Ovary (tissue), 9 donors: ENCODE measurements around the gene SAMD5. TPM values are rescaled to one million over a fixed set of nuclear protein-coding genes. Genes with fewer than 3 reads are reported as not detected.

Experiments
- DNase-seq, 5 donors: peaks; one replicate each; pipeline ENCODE4 v3.0.0-alpha.2; 2019 to 2020
- H3K27ac ChIP-seq, 2 donors: fragments of 200-600 bp; one replicate each; pipeline versions ENCODE4 v1.5.1 to v1.8.0; 2019 to 2022
- H3K27me3 ChIP-seq: fragments of 200-600 bp; one replicate; pipeline ENCODE4 v1.8.0; 2022
- H3K36me3 ChIP-seq: fragments of 200-600 bp; sonication (generic); one replicate; pipeline ENCODE4 v1.5.1; 2019
- H3K4me1 ChIP-seq: one replicate; pipeline ENCODE4 v1.8.1; 2013; ENCODE audit warnings: mild to moderate bottlenecking, moderate library complexity; ENCODE audit not compliant: insufficient read depth
- H3K4me3 ChIP-seq: fragments of 200-600 bp; sonication (generic); one replicate; pipeline ENCODE4 v1.5.1; 2017
- H3K9me3 ChIP-seq, 2 donors: fragments of 200-600 bp in 1 of 2; sonication (generic) in 1 of 2; one replicate each; pipeline versions ENCODE4 v1.5.1 to v1.8.1; 2013 to 2019; ENCODE audit warnings: mild to moderate bottlenecking in 1 of 2, moderate library complexity in 1 of 2
- EP300 ChIP-seq: sonication (generic); formaldehyde crosslinking; IDR thresholded peaks from one replicate; pipeline ENCODE4 v1.6.1; 2017; ENCODE audit warnings: antibody characterized with exemption
- POLR2A ChIP-seq: fragments of 450-650 bp; IDR thresholded peaks from one replicate; pipeline ENCODE4 v1.6.1; 2017; ENCODE audit warnings: antibody characterized with exemption, mild to moderate bottlenecking, moderate library complexity
- WGBS, 3 donors: extraction: QIAGEN DNeasy Blood & Tissue Kit in 1 of 3; methylation state at CpG; one replicate each; pipeline versions ENCODE4 v1.1.5 to v1.1.7; 2013 to 2017; 5-methylcytosine and 5-hydroxymethylcytosine counted together
- intact Hi-C, 4 donors: fragments of 100-400 bp; cut with DNase I; formaldehyde crosslinking; loops; one replicate each; pipeline versions ENCODE4 v1.11.0 to v1.15.1; 2022 to 2023
- polyA plus RNA-seq, 2 donors: library from polyadenylated mRNA; stranded (reverse); fragments of 200-250 nt in 1 of 2; fragments of 350-450 nt in 1 of 2; fragmentation: Illumina TruSeq in 1 of 2; extraction: RNeasy Lipid Tissue Mini Kit (QIAGEN cat#74804) in 1 of 2; gene quantifications; one replicate each; pipeline ENCODE4 v1.2.3, GENCODE V29; 2013 to 2014
- total RNA-seq, 7 donors: library from RNA; depleted of rRNA in 2 of 7; stranded (reverse); fragments of >200 nt in 2 of 7; fragmentation: NEBNext Ultra II Directional in 3 of 7; extraction: Animal tissue kit (Norgen Biotek cat#: 25700) in 3 of 7; gene quantifications; one replicate each; pipeline versions ENCODE4 v1.1.0 to v1.2.4, GENCODE V29; 2016 to 2023
- TF ChIP-seq, protein P1 (sequence below), 3 donors: fragments of 450-650 bp in 2 of 3; fragments of 200-600 bp in 1 of 3; IDR thresholded peaks; one replicate each; pipeline versions ENCODE4 v1.5.1 to v1.8.0; 2016 to 2022; ENCODE audit warnings: antibody characterized with exemption in 3 of 3, mild to moderate bottlenecking in 1 of 3
- donor health status: DM: no; HTN: no; CAD: no; lungs with moderate emphysema.
- donor health status: DM: no; HTN: no; CAD: no.
- donor health status: Bipolar disorder and iron deficiency.
- donor health status: DM: yes; HTN: yes; CAD: no.
- donor health status: DM: no; HTN: no; CAD: no.
- donor health status: DM: yes; HTN: yes; CAD: no.

SAMD5 gene
- total and polyA plus RNA-seq, 9 donors, result 0.13 to 3.9 (median 1.6) TPM

DNA sequence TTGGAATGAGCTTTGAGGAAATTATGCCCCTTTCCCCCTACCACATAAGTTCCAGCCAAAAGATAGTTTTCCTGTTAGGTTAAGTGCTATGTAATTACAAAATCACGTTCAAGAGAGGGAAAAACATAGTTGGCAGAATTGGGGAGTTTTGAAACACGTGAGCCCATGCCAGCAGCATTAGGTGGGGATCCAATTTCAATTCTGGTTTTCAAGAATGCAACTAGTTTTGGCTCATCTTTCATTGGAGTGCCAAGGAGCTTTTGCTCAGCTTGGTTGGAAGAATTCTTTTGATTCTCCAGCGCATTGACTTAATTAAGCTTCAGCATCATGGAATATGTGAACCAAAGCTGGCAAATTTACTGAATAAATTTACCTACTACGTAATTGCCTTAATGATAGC lies 95.9 kb downstream of the SAMD5 start:
- intact Hi-C loops, result no loop called here
- no peak overlapping the region for H3K27ac ChIP-seq
- DNase-seq, result no peak
- no peaks in the 10 kb centered on the region for H3K4me1 ChIP-seq
- WGBS, 3 donors, result 71 to 76% (median 74%) methylated on average over 4 of the region's 4 CpGs
- no peaks in the 10 kb centered on the region for H3K27me3 ChIP-seq
- no peaks in the 10 kb centered on the region for H3K9me3 ChIP-seq
- TF ChIP-seq, protein P1, sequence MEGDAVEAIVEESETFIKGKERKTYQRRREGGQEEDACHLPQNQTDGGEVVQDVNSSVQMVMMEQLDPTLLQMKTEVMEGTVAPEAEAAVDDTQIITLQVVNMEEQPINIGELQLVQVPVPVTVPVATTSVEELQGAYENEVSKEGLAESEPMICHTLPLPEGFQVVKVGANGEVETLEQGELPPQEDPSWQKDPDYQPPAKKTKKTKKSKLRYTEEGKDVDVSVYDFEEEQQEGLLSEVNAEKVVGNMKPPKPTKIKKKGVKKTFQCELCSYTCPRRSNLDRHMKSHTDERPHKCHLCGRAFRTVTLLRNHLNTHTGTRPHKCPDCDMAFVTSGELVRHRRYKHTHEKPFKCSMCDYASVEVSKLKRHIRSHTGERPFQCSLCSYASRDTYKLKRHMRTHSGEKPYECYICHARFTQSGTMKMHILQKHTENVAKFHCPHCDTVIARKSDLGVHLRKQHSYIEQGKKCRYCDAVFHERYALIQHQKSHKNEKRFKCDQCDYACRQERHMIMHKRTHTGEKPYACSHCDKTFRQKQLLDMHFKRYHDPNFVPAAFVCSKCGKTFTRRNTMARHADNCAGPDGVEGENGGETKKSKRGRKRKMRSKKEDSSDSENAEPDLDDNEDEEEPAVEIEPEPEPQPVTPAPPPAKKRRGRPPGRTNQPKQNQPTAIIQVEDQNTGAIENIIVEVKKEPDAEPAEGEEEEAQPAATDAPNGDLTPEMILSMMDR (IDR thresholded peaks at IDR 0.05), result no peak
- TF ChIP-seq POLR2A (no peak), EP300 (no peak)
- H3K36me3 ChIP-seq, result no peaks in the 10 kb centered on the region
- H3K4me3 ChIP-seq, result no peak overlapping the region

DNA sequence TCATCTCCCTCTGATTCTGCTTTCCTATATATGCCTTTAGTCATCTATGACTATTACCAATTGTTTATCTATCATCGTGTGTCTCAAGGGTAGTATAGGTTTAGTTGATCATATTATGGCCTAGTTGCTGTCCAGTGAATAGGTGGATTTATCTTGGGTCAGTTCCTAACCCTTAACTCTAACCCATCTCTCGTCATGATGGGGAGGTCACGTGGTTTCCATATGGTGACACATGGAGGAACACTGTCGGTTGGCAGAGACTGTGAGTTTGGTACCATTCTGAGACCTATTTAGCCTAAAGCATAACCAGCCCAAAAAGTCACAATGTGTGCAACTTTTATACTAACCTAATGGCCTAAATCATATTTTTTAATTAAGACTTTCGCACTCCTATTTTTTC lies 103.5 kb downstream of the SAMD5 start:
- Histone ChIP-seq H3K4me1 (no peaks in the 10 kb centered on the region), H3K27ac (no peak overlapping the region), H3K36me3 (no peaks in the 10 kb centered on the region), H3K4me3 (no peak overlapping the region), H3K9me3 (no peaks in the 10 kb centered on the region), H3K27me3 (peaks cover 3% of the 10 kb centered on the region)
- 97% methylated on average over 5 of the region's 5 CpGs for WGBS, 3 donors
- TF ChIP-seq EP300 (no peak), POLR2A (no peak)
- TF ChIP-seq, protein P1 (IDR thresholded peaks at IDR 0.05), result no peak
- intact Hi-C loops, result no loop called here
- no peak for DNase-seq

DNA sequence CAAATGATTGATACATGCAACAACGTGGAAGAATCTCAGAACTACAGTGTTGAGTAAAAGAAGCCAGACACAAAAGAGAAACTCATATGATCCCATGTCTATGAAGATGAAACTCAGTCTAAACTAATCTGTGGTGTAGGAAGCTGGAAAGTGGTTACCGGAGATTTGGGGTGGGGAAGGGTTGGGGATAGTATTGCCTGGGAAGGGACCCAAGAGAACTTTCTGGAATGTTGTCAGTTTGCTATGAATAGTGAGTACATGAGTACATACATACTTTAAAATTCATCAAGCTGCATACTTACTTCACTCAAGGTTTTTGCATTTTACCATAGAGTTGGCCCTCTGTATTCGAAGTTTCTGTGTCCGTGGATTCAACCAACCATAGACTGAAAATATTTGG lies 106.0 kb downstream of the SAMD5 start:
- H3K27ac ChIP-seq, result no peak overlapping the region
- no peak for DNase-seq
- H3K4me3 ChIP-seq, result no peak overlapping the region
- H3K4me1 ChIP-seq, result no peaks in the 10 kb centered on the region
- intact Hi-C loops, result no loop called here
- peaks cover 3% of the 10 kb centered on the region for H3K27me3 ChIP-seq
- H3K9me3 ChIP-seq, result no peaks in the 10 kb centered on the region
- H3K36me3 ChIP-seq, result no peaks in the 10 kb centered on the region
- WGBS, 3 donors, result 73 to 89% (median 88%) methylated on average over 4 of the region's 4 CpGs
- TF ChIP-seq POLR2A (no peak), EP300 (no peak)
- TF ChIP-seq, protein P1 (IDR thresholded peaks at IDR 0.05), result no peak

DNA sequence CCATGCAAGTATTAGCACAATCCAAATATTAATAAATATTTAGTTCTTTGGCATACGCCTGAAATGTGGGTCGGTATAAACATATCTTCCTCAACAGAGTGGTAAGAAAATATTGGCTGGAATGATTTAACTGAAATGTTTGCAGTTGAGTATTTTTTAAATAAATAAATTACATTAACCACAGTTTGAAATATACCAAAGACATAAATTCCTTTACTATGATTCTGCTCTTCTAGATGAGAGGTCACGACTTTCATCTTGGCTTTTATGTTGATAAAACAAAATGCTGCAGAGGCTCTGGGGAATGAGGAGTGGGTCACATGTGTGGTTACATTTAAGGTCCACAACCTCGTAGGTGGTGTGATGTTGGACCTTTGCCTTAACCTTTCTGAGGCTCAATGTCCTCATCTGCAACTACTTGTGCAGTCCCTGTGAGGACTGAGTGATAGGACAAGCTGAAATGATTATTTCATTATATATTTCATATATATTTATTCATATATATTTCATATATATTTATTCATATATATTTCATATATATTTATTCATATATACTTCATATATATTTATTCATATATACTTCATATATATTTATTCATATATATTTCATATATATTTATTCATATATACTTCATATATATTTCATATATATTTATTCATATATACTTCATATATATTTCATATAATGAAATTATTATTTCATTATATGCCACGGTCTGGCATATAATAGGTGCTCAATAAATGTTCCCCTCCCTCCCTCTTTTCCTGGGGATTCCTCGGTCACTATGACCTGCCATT lies 107.4 kb downstream of the SAMD5 start:
- Histone ChIP-seq H3K4me3 (no peak overlapping the region), H3K9me3 (no peaks in the 10 kb centered on the region), H3K27me3 (peaks cover 3% of the 10 kb centered on the region), H3K4me1 (no peaks in the 10 kb centered on the region), H3K27ac (no peak overlapping the region), H3K36me3 (no peaks in the 10 kb centered on the region)
- intact Hi-C loops, result no loop called here
- WGBS, 3 donors, result 63 to 78% (median 65%) methylated on average over 6 of the region's 6 CpGs
- TF ChIP-seq POLR2A, result no peak
- TF ChIP-seq EP300, result no peak
- TF ChIP-seq, protein P1 (IDR thresholded peaks at IDR 0.05), result no peak
- no peak for DNase-seq
